K562 (cell line): ENCODE data around the gene HLCS. TPM values are rescaled to one million over a fixed set of nuclear protein-coding genes. Genes with fewer than 3 reads are reported as not detected.
A peak's percentile ranks its signal among the peaks of the same experiment; 100 is the strongest.

Experiments used
- CBFA2T3 ChIP-seq: fragments of 450-650 bp; IDR thresholded peaks from 2 replicates; pipeline ENCODE4 v1.6.1; 2017
- CHD7 ChIP-seq: fragments of 200-600 bp; sonication (generic); IDR thresholded peaks from one replicate; pipeline ENCODE4 v1.6.1; 2012; ENCODE audit warnings: mild to moderate bottlenecking, low read depth, low read length, inconsistent platforms
- FOXK2 ChIP-seq, 2 experiments: fragments of 450-650 bp; IDR thresholded peaks in 1 of 2; conservative IDR thresholded peaks in 1 of 2; 2 replicates each; pipeline ENCODE4 v1.6.1; 2016; ENCODE audit warnings: low read depth in 2 of 2, mild to moderate bottlenecking in 1 of 2
- MBD1 ChIP-seq: fragments of 250-450 bp; sonication (Bioruptor Pico); IDR thresholded peaks from 2 replicates; pipeline ENCODE4 v1.8.0; 2022; ENCODE audit warnings: inconsistent platforms
- MEF2D ChIP-seq: conservative IDR thresholded peaks from 2 replicates; pipeline ENCODE4 v1.6.1; 2016; ENCODE audit warnings: low read depth, missing genetic modification characterization, missing compliant biosample characterization
- MTA3 ChIP-seq: fragments of 450-650 bp; formaldehyde crosslinking; IDR thresholded peaks from 2 replicates; pipeline ENCODE4 v1.6.1; 2017; ENCODE audit warnings: mild to moderate bottlenecking, borderline replicate concordance
- STAT6 ChIP-seq: sonication (generic); formaldehyde crosslinking; IDR thresholded peaks from 2 replicates; pipeline ENCODE4 v1.8.1; 2023; ENCODE audit warnings: mild to moderate bottlenecking, missing genetic modification reagents
- ZNF274 ChIP-seq: IDR thresholded peaks from 2 replicates; pipeline ENCODE4 v1.6.1; 2011; ENCODE audit warnings: low read depth, mild to moderate bottlenecking, low read length, moderate library complexity, borderline replicate concordance
- ZNF431 ChIP-seq: sonication (generic); formaldehyde crosslinking; IDR thresholded peaks from 2 replicates; pipeline ENCODE4 v1.8.0; 2022; ENCODE audit warnings: mild to moderate bottlenecking, missing genetic modification reagents
- polyA plus RNA-seq, 8 experiments: library from polyadenylated mRNA; depleted of rRNA in 4 of 8; stranded (reverse) in 5 of 8; unstranded in 3 of 8; fragments of >200 nt; fragmentation: Nextera tagmentation in 2 of 8; fragmentation: Illumina TruSeq in 1 of 8; extraction: Ambion mirVana in 2 of 8; extraction: Trizol in 1 of 8; gene quantifications; 2 replicates each; pipeline versions ENCODE4 v1.2.1 to v1.2.3, GENCODE V29; 2011 to 2014; ENCODE audit warnings: inconsistent platforms in 1 of 8, missing spikeins in 1 of 8
- total RNA-seq, 7 experiments: library from RNA; depleted of rRNA in 6 of 7; stranded (reverse); fragments of >200 nt in 6 of 7; fragmentation: Illumina TruSeq in 2 of 7; extraction: Trizol in 2 of 7; gene quantifications; 2 replicates each; pipeline versions ENCODE4 v1.2.1 to v1.2.3, GENCODE V29; 2011 to 2021; ENCODE audit warnings: low replicate concordance in 1 of 7

HLCS gene
- total and polyA plus RNA-seq, 9 of the 15 experiments (the other 6 are each of a cell fraction or from before 2014, with no cell fraction given) = 3.0 to 21.5 (median 17.1) TPM

- 0 out of 2 replicates have a peak, but pooled peaks have one; percentile 19 for TF ChIP-seq ZNF431 (CRISPR knock-in tag)
- no peak for TF ChIP-seq FOXK2 (conservative IDR thresholded peaks at IDR 0.05 in 1 of 2, IDR thresholded peaks at IDR 0.05 in 1 of 2; ENCODE audit: low read depth in 2 of 2)
- TF ChIP-seq ZNF274 = no peak
- no peak for TF ChIP-seq CBFA2T3
- TF ChIP-seq CHD7 = no peak
- TF ChIP-seq STAT6 = peak; percentile 79; the same call in 1 of the 2 replicates
- TF ChIP-seq MTA3 = 0 out of 2 replicates have a peak, but pooled peaks have one; percentile 49
- TF ChIP-seq MEF2D (tag) = no peak; the same call in 1 of the 2 replicates
- no peak for TF ChIP-seq MBD1
These were observed at the start of gene HLCS (continued) for GRCh38 chr21:36966066-36966820.
